SK-N-MC (cell line): ENCODE results near the gene RECK.

ENCODE experiments used
- EZH2 ChIP-seq: fragments of 200-600 bp; sonication (generic); IDR thresholded peaks from one replicate; pipeline ENCODE4 v1.6.1; 2017; ENCODE audit warnings: antibody characterized with exemption
- FOXP2 ChIP-seq: optimal IDR thresholded peaks from 2 replicates; pipeline ENCODE3; 2011; ENCODE audit warnings: mild to moderate bottlenecking, moderate library complexity; ENCODE audit not compliant: insufficient read depth; ENCODE audit errors: extremely low read length, control extremely low read depth
- POLR2AphosphoS5 ChIP-seq: IDR thresholded peaks from 2 replicates; pipeline ENCODE4 v1.6.1; 2012; ENCODE audit warnings: mild to moderate bottlenecking, low read depth, low read length, borderline replicate concordance

GRCh38 chr9:36049408-36049807 is 12.7 kb downstream of the RECK start:
- TF ChIP-seq POLR2AphosphoS5: no peak
- no peak for TF ChIP-seq EZH2
- no peak for TF ChIP-seq FOXP2
